ENCODE data around the gene MAGI2. TPM values are rescaled to one million over a fixed set of nuclear protein-coding genes. Genes with fewer than 3 reads are reported as not detected.

The MAGI2 gene
- total and polyA plus RNA-seq, 2 of the 13 experiments (the other 11 are each of a cell fraction or from before 2014, with no cell fraction given): 1.5 to 3.8 TPM

DNA sequence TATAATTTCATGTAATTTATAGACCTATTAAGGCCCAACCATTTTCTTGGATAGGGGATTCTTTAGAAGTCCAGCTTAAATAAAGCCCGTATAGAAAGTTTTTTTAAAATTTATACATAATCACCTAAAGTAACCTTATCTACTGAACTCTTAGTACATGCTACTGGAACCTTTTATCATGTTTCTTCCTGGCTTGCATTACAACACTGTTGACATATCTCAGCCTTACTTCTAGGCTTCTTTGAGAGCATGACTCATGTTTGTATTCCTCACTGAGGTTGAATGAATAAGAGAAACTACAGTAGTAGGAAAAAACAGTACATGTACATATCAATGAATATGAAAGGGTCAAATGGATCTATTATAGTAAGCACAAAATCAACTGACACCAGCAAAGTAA is 8.2 kb upstream of the MAGI2 start (continued):
- TF ChIP-seq, protein P1, sequence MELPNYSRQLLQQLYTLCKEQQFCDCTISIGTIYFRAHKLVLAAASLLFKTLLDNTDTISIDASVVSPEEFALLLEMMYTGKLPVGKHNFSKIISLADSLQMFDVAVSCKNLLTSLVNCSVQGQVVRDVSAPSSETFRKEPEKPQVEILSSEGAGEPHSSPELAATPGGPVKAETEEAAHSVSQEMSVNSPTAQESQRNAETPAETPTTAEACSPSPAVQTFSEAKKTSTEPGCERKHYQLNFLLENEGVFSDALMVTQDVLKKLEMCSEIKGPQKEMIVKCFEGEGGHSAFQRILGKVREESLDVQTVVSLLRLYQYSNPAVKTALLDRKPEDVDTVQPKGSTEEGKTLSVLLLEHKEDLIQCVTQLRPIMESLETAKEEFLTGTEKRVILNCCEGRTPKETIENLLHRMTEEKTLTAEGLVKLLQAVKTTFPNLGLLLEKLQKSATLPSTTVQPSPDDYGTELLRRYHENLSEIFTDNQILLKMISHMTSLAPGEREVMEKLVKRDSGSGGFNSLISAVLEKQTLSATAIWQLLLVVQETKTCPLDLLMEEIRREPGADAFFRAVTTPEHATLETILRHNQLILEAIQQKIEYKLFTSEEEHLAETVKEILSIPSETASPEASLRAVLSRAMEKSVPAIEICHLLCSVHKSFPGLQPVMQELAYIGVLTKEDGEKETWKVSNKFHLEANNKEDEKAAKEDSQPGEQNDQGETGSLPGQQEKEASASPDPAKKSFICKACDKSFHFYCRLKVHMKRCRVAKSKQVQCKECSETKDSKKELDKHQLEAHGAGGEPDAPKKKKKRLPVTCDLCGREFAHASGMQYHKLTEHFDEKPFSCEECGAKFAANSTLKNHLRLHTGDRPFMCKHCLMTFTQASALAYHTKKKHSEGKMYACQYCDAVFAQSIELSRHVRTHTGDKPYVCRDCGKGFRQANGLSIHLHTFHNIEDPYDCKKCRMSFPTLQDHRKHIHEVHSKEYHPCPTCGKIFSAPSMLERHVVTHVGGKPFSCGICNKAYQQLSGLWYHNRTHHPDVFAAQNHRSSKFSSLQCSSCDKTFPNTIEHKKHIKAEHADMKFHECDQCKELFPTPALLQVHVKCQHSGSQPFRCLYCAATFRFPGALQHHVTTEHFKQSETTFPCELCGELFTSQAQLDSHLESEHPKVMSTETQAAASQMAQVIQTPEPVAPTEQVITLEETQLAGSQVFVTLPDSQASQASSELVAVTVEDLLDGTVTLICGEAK (IDR thresholded peaks at IDR 0.05): no peak
- TF ChIP-seq, protein P1 (CRISPR knock-in tag; IDR thresholded peaks at IDR 0.05): no peak
- no peak for TF ChIP-seq ZC3H13 (CRISPR knock-in tag; IDR thresholded peaks at IDR 0.05)
- TF ChIP-seq NFKBIZ (CRISPR knock-in tag; IDR thresholded peaks at IDR 0.05): no peak
- TF ChIP-seq JDP2 (CRISPR knock-in tag; IDR thresholded peaks at IDR 0.05; ENCODE audit: borderline replicate concordance): no peak
- 0 out of 2 replicates have a peak, but pooled peaks have one; percentile 42 for TF ChIP-seq HNF4A (CRISPR knock-in tag; IDR thresholded peaks at IDR 0.05)
- no peak for TF ChIP-seq SNAPC5 (CRISPR knock-in tag; IDR thresholded peaks at IDR 0.05; ENCODE audit: borderline replicate concordance)
- TF ChIP-seq PHF8 (CRISPR knock-in tag; IDR thresholded peaks at IDR 0.05): no peak
- no peak for TF ChIP-seq DMAP1 (CRISPR knock-in tag; IDR thresholded peaks at IDR 0.05)
- no peak for TF ChIP-seq ZBTB38 (CRISPR knock-in tag; IDR thresholded peaks at IDR 0.05)
- no peak for TF ChIP-seq HMGA1 (CRISPR knock-in tag; conservative IDR thresholded peaks at IDR 0.05)
- TF ChIP-seq PCBP2 (optimal IDR thresholded peaks at IDR 0.05; ENCODE audit: low read depth, low read length, poor library complexity, severe bottlenecking): no peak
- no peak for TF ChIP-seq ZNF816 (CRISPR knock-in tag; IDR thresholded peaks at IDR 0.05; ENCODE audit: borderline replicate concordance)
- no peak for TF ChIP-seq SAFB2 (CRISPR knock-in tag; IDR thresholded peaks at IDR 0.05; ENCODE audit: borderline replicate concordance, low read depth)
- TF ChIP-seq ZNF749 (CRISPR knock-in tag; IDR thresholded peaks at IDR 0.05; ENCODE audit: borderline replicate concordance): no peak
- no peak for TF ChIP-seq NAIF1 (CRISPR knock-in tag; IDR thresholded peaks at IDR 0.05; ENCODE audit: borderline replicate concordance)
- TF ChIP-seq MED1 (CRISPR knock-in tag; IDR thresholded peaks at IDR 0.05): peak; percentile 79
- no peak for TF ChIP-seq ZNF549 (CRISPR knock-in tag; IDR thresholded peaks at IDR 0.05)
- peak; percentile 54; the same call in 1 of the 2 replicates for TF ChIP-seq SMAD3 (CRISPR knock-in tag; IDR thresholded peaks at IDR 0.05)
- TF ChIP-seq DDIT3 (CRISPR knock-in tag; IDR thresholded peaks at IDR 0.05): no peak
- TF ChIP-seq ZFX (CRISPR knock-in tag; IDR thresholded peaks at IDR 0.05; ENCODE audit: low read depth): no peak
- TF ChIP-seq ZNF124 (CRISPR knock-in tag; IDR thresholded peaks at IDR 0.05): no peak
- no peak for TF ChIP-seq KLF11 (CRISPR knock-in tag; IDR thresholded peaks at IDR 0.05)
- TF ChIP-seq POLR2AphosphoS5 (IDR thresholded peaks at IDR 0.05; ENCODE audit: low read depth, low read length): no peak
- TF ChIP-seq GTF3A (CRISPR knock-in tag; conservative IDR thresholded peaks at IDR 0.05): no peak
- no peak for TF ChIP-seq ZNF329 (CRISPR knock-in tag; IDR thresholded peaks at IDR 0.05; ENCODE audit: low read depth)
